ENCODE data around the gene SSTR5.

DNA sequence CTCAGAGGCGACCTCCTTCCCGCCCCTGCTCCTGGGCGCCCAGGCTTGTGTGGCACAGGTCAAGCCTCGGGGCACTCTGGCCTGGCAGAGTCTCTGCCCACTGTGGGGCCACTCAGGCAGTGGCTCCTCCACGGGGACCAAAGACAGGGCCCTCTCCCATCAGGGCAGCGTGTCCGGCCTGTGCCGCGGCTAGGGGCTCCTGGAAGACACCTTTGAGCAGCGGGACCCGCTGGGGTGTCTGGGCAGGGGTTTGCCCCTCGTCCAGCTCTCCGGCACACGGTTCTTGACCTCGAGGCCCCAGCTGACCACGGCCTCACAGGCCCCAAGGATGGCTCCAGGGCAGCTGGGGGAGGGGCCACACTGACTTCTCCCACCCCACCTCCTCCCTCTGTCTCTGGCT is 24.7 kb upstream of the SSTR5 start:
- TF ChIP-seq, protein P1, sequence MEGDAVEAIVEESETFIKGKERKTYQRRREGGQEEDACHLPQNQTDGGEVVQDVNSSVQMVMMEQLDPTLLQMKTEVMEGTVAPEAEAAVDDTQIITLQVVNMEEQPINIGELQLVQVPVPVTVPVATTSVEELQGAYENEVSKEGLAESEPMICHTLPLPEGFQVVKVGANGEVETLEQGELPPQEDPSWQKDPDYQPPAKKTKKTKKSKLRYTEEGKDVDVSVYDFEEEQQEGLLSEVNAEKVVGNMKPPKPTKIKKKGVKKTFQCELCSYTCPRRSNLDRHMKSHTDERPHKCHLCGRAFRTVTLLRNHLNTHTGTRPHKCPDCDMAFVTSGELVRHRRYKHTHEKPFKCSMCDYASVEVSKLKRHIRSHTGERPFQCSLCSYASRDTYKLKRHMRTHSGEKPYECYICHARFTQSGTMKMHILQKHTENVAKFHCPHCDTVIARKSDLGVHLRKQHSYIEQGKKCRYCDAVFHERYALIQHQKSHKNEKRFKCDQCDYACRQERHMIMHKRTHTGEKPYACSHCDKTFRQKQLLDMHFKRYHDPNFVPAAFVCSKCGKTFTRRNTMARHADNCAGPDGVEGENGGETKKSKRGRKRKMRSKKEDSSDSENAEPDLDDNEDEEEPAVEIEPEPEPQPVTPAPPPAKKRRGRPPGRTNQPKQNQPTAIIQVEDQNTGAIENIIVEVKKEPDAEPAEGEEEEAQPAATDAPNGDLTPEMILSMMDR (IDR thresholded peaks at IDR 0.05), result no peak
- TF ChIP-seq ZFX (IDR thresholded peaks at IDR 0.05; ENCODE audit: borderline replicate concordance), result no peak

Data from 22Rv1 (cell line).